Neural cell (in vitro differentiated cells): ENCODE data around the gene PRKAR1A. TPM values are rescaled to one million over a fixed set of nuclear protein-coding genes. Genes with fewer than 3 reads are reported as not detected.

ENCODE experiments used
- H2AFZ ChIP-seq: fragments of 200-600, 300-800 bp; sonication (generic), shearing (Covaris generic); 2 replicates; pipeline ENCODE4 v1.6.0; 2014; ENCODE audit warnings: low read depth, mild to moderate bottlenecking, antibody characterized with exemption, low read length, moderate library complexity
- H3F3A ChIP-seq: fragments of 200-600 bp; shearing (Covaris generic); 2 replicates; pipeline ENCODE4 v1.6.1; 2016; ENCODE audit warnings: mild to moderate bottlenecking, moderate library complexity, mixed read lengths, antibody characterized with exemption, low read length; ENCODE audit not compliant: insufficient read depth, poor library complexity, severe bottlenecking
- H3K27ac ChIP-seq: fragments of 200-600, 300-800 bp; sonication (generic), shearing (Covaris generic); 2 replicates; pipeline ENCODE4 v1.5.1; 2014; ENCODE audit warnings: mild to moderate bottlenecking, low read length, moderate library complexity
- H3K27me3 ChIP-seq: fragments of 300-800, 200-600 bp; sonication (generic), shearing (Covaris generic); 2 replicates; pipeline ENCODE4 v1.6.0; 2014; ENCODE audit warnings: mild to moderate bottlenecking, low read depth, low read length, moderate library complexity; ENCODE audit not compliant: insufficient read depth
- H3K36me3 ChIP-seq: fragments of 300-800, 200-600 bp; sonication (generic), shearing (Covaris generic); 2 replicates; pipeline ENCODE4 v1.5.1; 2014; ENCODE audit warnings: mild to moderate bottlenecking, antibody characterized with exemption, low read length, moderate library complexity; ENCODE audit not compliant: insufficient read depth
- H3K4me2 ChIP-seq: fragments of 300-800, 200-600 bp; sonication (generic), shearing (Covaris generic); 2 replicates; pipeline ENCODE4 v1.6.0; 2014; ENCODE audit warnings: mild to moderate bottlenecking, low read length
- H3K4me3 ChIP-seq: fragments of 300-800, 200-600 bp; sonication (generic), shearing (Covaris generic); 2 replicates; pipeline ENCODE4 v1.5.1; 2014; ENCODE audit warnings: mild to moderate bottlenecking, low read length, moderate library complexity
- H3K79me2 ChIP-seq: fragments of 200-600 bp; shearing (Covaris generic); replicated peaks from 2 replicates; pipeline ENCODE4 v1.6.0; 2014; ENCODE audit warnings: mild to moderate bottlenecking, low read length, moderate library complexity; ENCODE audit not compliant: insufficient read depth
- H3K9ac ChIP-seq: fragments of 300-800, 200-600 bp; sonication (generic), shearing (Covaris generic); 2 replicates; pipeline ENCODE4 v1.6.1; 2016; ENCODE audit warnings: mild to moderate bottlenecking, low read length, mixed read lengths
- H3K9me2 ChIP-seq: fragments of 200-600 bp; shearing (Covaris generic); 2 replicates; pipeline ENCODE4 v1.6.1; 2016; ENCODE audit warnings: mild to moderate bottlenecking, low read length, mixed read lengths; ENCODE audit not compliant: insufficient read depth
- H3K9me3 ChIP-seq: fragments of 200-600, 300-800 bp; sonication (generic), shearing (Covaris generic); 2 replicates; pipeline ENCODE4 v1.6.1; 2016; ENCODE audit warnings: mild to moderate bottlenecking, mixed run types, low read length, moderate library complexity, mixed read lengths
- H4K20me1 ChIP-seq: fragments of 200-600 bp; shearing (Covaris generic); 2 replicates; pipeline ENCODE4 v1.6.1; 2016; ENCODE audit warnings: mild to moderate bottlenecking, mixed run types; ENCODE audit not compliant: insufficient read depth
- CTCF ChIP-seq: fragments of 450-650 bp; IDR thresholded peaks from 2 replicates; pipeline ENCODE4 v1.5.1; 2014; ENCODE audit warnings: antibody characterized with exemption, mild to moderate bottlenecking, moderate library complexity; ENCODE audit not compliant: poor library complexity, severe bottlenecking
- EP300 ChIP-seq: fragments of 450-650 bp; conservative IDR thresholded peaks from 2 replicates; pipeline ENCODE4 v1.6.1; 2014; ENCODE audit warnings: antibody characterized with exemption, mild to moderate bottlenecking, moderate library complexity; ENCODE audit not compliant: poor library complexity, severe bottlenecking
- EZH2 ChIP-seq: fragments of 200-600, 300-800 bp; shearing (Covaris generic), sonication (generic); IDR thresholded peaks from 2 replicates; pipeline ENCODE4 v1.6.1; 2014; ENCODE audit warnings: antibody characterized with exemption, low read length, borderline replicate concordance, mild to moderate bottlenecking; ENCODE audit not compliant: insufficient read depth, poor library complexity, severe bottlenecking
- MXI1 ChIP-seq: fragments of 450-650 bp; conservative IDR thresholded peaks from 2 replicates; pipeline ENCODE4 v1.6.1; 2014; ENCODE audit warnings: antibody characterized with exemption, mild to moderate bottlenecking; ENCODE audit not compliant: poor library complexity, severe bottlenecking
- POLR2AphosphoS5 ChIP-seq: IDR thresholded peaks from 2 replicates; pipeline ENCODE4 v1.6.1; 2012
- RAD21 ChIP-seq: fragments of 450-650 bp; conservative IDR thresholded peaks from 2 replicates; pipeline ENCODE4 v1.6.1; 2014; ENCODE audit warnings: antibody characterized with exemption, mild to moderate bottlenecking, moderate library complexity
- SMC3 ChIP-seq: fragments of 450-650 bp; conservative IDR thresholded peaks from 2 replicates; pipeline ENCODE4 v1.6.1; 2014; ENCODE audit warnings: antibody characterized with exemption, mild to moderate bottlenecking, moderate library complexity; ENCODE audit not compliant: poor library complexity
- TAF1 ChIP-seq: IDR thresholded peaks from 2 replicates; pipeline ENCODE4 v1.6.1; 2012; ENCODE audit warnings: low read depth
- polyA plus RNA-seq: library from polyadenylated mRNA; depleted of rRNA; stranded (reverse); fragments of >200 nt; gene quantifications from 2 replicates; pipeline ENCODE4 v1.2.3, GENCODE V29; 2014
- TF ChIP-seq, protein P1 (sequence below): IDR thresholded peaks from 2 replicates; pipeline ENCODE4 v1.6.1; 2012; ENCODE audit warnings: borderline replicate concordance

The PRKAR1A gene
- polyA plus RNA-seq, 1 donor from 2014 or later: 539 TPM

DNA sequence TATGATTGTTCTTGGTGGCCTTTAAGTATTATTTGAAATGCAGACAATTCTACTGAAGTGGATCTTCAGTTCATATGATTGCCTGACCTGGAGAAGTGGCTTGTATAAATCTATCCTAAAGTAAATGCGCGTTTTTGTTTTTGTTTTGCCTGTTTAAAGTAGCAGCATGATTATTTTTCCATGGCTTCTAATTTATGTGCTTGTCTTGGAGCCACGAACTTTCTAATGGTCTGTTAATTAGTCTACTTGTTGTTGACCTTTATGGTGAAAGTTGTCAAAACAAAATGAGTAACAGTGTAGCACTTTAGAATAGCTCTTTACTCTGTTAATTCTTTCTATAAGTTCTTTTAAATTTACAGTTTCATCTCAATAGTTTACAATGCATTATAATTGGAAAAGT is 1.7 kb downstream of the PRKAR1A start:
- peak overlapping the region; percentile 93 for H3K4me3 ChIP-seq
- peaks cover 21% of the 10 kb centered on the region for H4K20me1 ChIP-seq
- no peaks in the 10 kb centered on the region for H3K9me3 ChIP-seq
- H3K9me2 ChIP-seq: no peaks in the 10 kb centered on the region
- peaks cover 50% of the 10 kb centered on the region for H3K79me2 ChIP-seq
- peaks cover 9% of the 10 kb centered on the region for H3K36me3 ChIP-seq
- peak overlapping the region; percentile 100 for H3K27ac ChIP-seq
- no peaks in the 10 kb centered on the region for H3F3A ChIP-seq
- TF ChIP-seq, protein P1, sequence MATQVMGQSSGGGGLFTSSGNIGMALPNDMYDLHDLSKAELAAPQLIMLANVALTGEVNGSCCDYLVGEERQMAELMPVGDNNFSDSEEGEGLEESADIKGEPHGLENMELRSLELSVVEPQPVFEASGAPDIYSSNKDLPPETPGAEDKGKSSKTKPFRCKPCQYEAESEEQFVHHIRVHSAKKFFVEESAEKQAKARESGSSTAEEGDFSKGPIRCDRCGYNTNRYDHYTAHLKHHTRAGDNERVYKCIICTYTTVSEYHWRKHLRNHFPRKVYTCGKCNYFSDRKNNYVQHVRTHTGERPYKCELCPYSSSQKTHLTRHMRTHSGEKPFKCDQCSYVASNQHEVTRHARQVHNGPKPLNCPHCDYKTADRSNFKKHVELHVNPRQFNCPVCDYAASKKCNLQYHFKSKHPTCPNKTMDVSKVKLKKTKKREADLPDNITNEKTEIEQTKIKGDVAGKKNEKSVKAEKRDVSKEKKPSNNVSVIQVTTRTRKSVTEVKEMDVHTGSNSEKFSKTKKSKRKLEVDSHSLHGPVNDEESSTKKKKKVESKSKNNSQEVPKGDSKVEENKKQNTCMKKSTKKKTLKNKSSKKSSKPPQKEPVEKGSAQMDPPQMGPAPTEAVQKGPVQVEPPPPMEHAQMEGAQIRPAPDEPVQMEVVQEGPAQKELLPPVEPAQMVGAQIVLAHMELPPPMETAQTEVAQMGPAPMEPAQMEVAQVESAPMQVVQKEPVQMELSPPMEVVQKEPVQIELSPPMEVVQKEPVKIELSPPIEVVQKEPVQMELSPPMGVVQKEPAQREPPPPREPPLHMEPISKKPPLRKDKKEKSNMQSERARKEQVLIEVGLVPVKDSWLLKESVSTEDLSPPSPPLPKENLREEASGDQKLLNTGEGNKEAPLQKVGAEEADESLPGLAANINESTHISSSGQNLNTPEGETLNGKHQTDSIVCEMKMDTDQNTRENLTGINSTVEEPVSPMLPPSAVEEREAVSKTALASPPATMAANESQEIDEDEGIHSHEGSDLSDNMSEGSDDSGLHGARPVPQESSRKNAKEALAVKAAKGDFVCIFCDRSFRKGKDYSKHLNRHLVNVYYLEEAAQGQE: no peak
- TF ChIP-seq POLR2AphosphoS5 (no peak), SMC3 (no peak), EP300 (no peak), TAF1 (no peak), EZH2 (no peak), MXI1 (no peak), CTCF (no peak), RAD21 (no peak)
- peak overlapping the region; percentile 97 for H3K4me2 ChIP-seq
- H2AFZ ChIP-seq: no peak overlapping the region
- H3K9ac ChIP-seq: peak overlapping the region; percentile 99
- no peaks in the 10 kb centered on the region for H3K27me3 ChIP-seq

DNA sequence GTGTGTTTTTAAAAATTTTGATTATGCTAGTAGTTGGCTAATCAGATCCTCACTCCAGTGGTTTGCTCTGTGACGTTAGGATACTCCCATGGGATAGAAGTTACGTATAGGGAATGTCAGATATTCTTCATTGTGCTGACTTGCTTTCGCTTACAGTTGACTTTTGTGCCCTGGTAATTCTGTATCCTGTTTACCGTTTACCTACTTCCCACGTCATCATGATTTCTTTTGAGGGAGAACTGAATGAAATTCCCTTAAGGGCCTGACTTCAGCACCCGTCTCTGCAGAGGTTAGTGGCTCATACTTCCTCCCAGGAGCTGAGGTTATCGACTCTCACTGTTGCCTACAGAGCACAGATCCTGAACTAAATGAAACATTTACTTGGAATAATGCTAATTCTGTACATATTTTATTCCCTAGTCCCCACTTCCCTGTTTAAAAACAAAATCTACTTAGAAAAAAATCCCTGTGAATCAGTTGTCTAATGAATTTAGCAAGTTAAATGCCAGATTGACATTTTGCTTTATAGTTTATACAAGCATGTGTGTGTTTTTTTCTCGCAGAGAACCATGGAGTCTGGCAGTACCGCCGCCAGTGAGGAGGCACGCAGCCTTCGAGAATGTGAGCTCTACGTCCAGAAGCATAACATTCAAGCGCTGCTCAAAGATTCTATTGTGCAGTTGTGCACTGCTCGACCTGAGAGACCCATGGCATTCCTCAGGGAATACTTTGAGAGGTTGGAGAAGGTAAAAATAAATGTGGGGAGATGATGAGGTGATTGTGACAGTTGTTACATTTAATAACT is 2.8 kb downstream of the PRKAR1A start:
- Histone ChIP-seq H3K4me3 (peak overlapping the region; percentile 93), H3K36me3 (peaks cover 9% of the 10 kb centered on the region), H3K9ac (no peak overlapping the region), H3K79me2 (peaks cover 50% of the 10 kb centered on the region), H3F3A (no peaks in the 10 kb centered on the region), H3K4me2 (peak overlapping the region; percentile 97), H3K27me3 (no peaks in the 10 kb centered on the region), H4K20me1 (peaks cover 21% of the 10 kb centered on the region), H3K9me2 (no peaks in the 10 kb centered on the region), H3K9me3 (no peaks in the 10 kb centered on the region), H3K27ac (no peak overlapping the region), H2AFZ (no peak overlapping the region)
- no peak for TF ChIP-seq MXI1
- no peak for TF ChIP-seq POLR2AphosphoS5
- TF ChIP-seq SMC3: no peak
- TF ChIP-seq EZH2: no peak
- no peak for TF ChIP-seq EP300
- no peak for TF ChIP-seq RAD21
- no peak for TF ChIP-seq CTCF
- no peak for TF ChIP-seq TAF1
- TF ChIP-seq, protein P1: no peak
